Kidney (tissue), 14 donors: ENCODE data around the gene DDX39A. TPM values are rescaled to one million over a fixed set of nuclear protein-coding genes. Genes with fewer than 3 reads are reported as not detected.

Experiments
- DNase-seq, 5 donors: peaks; one replicate each; pipeline ENCODE4 v3.0.0-alpha.2; 2013 to 2020
- FAIRE-seq: peaks from 2 replicates; lab custom pipeline; 2012; peaks lifted over from hg19 to GRCh38; lab: Jason Lieb, UNC
- H3K27ac ChIP-seq, 2 donors: one replicate each; pipeline ENCODE4 v1.7.0; 2013; ENCODE audit warnings: low read depth in 2 of 2, low read length in 2 of 2, inconsistent platforms in 1 of 2
- H3K27me3 ChIP-seq: one replicate; pipeline ENCODE4 v1.7.1; 2013; ENCODE audit warnings: low read length, inconsistent platforms; ENCODE audit not compliant: control insufficient read depth, insufficient read depth
- H3K36me3 ChIP-seq, 3 donors: one replicate each; pipeline versions ENCODE4 v1.7.0 to v1.7.1; 2013; ENCODE audit warnings: low read length in 3 of 3, control low read depth in 1 of 3, inconsistent platforms in 1 of 3; ENCODE audit not compliant: insufficient read depth in 3 of 3, control insufficient read depth in 2 of 3
- H3K4me1 ChIP-seq, 3 donors: one replicate each; pipeline versions ENCODE4 v1.7.0 to v1.7.1; 2013; ENCODE audit warnings: low read length in 3 of 3, inconsistent platforms in 1 of 3, low read depth in 1 of 3; ENCODE audit not compliant: control insufficient read depth in 2 of 3, insufficient read depth in 2 of 3
- H3K4me3 ChIP-seq, 3 donors: one replicate each; pipeline versions ENCODE4 v1.7.0 to v1.8.1; 2013; ENCODE audit warnings: low read length in 3 of 3, control low read depth in 1 of 3, inconsistent platforms in 1 of 3
- H3K9ac ChIP-seq, 3 donors: one replicate each; pipeline versions ENCODE4 v1.7.0 to v1.7.1; 2013; ENCODE audit warnings: low read length in 3 of 3, control low read depth in 1 of 3, inconsistent platforms in 1 of 3
- H3K9me3 ChIP-seq, 3 donors: one replicate each; pipeline versions ENCODE4 v1.7.0 to v1.7.1; 2013; ENCODE audit warnings: low read length in 3 of 3, control low read depth in 1 of 3, inconsistent platforms in 1 of 3; ENCODE audit not compliant: control insufficient read depth in 2 of 3, insufficient read depth in 1 of 3
- CTCF ChIP-seq: IDR thresholded peaks from 3 replicates; pipeline ENCODE4 v1.5.1; 2012; ENCODE audit warnings: mild to moderate bottlenecking, moderate library complexity, borderline replicate concordance; ENCODE audit not compliant: insufficient read depth; ENCODE audit errors: extremely low read depth
- intact Hi-C: fragments of 100-400 bp; cut with DNase I; formaldehyde crosslinking; loops from one replicate; pipeline ENCODE4 v1.11.1; 2022
- polyA plus RNA-seq: library from polyadenylated mRNA; stranded (reverse); fragments of 350-450 nt; fragmentation: Illumina TruSeq; extraction: RNeasy Lipid Tissue Mini Kit (QIAGEN cat#74804); gene quantifications from one replicate; pipeline ENCODE4 v1.2.3, GENCODE V29; 2014; ENCODE audit warnings: low read depth, low replicate concordance; ENCODE audit not compliant: insufficient read depth
- total RNA-seq: library from RNA; stranded (reverse); fragmentation: NEBNext Ultra II Directional; extraction: Animal tissue kit (Norgen Biotek cat#: 25700); gene quantifications from one replicate; pipeline ENCODE4 v1.2.1, GENCODE V29; 2021
- donor health status: control.
- donor health status: control.
- donor health status: control.
- donor health status: control.
- donor health status: control.
- donor health status: DM: yes; HTN: yes; CAD: no.
- donor health status: Normal renal cell carcinoma (clear cell type).

The DDX39A gene
- total and polyA plus RNA-seq, 2 donors from 2014 or later = 35.6 to 53.8 TPM

DNA sequence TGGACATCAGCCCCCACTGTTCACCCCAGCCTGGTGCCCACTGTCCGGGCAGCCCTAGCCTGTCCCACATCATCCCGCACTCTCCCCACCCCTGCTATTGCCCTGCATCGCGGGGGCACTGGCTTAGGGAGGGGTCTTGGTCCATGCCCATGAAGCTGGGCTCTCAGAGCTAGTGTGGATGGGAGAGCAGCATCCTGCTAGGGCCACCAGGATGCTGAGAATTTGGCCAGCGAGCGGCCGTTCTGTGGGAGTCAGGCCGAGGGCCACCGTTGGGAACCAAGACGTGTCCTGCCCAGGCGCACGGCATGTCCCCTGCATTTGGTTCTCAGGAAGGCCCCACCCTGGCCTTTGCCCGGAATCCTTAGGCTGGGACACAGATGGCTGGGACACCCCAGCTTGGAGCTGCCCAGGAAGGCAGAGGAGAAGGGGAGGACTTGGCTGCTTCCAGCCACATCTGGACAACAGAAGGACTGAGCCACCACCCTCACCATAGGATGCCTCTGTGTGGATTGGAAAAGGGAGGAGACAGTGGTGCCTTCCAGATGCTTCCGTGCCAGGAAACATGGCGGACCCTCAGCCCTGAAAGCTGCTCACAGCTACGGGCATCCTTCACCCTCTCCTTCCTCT lies 23.3 kb downstream of the DDX39A start:
- intact Hi-C loops = no loop called here
- Histone ChIP-seq H3K9ac (no peak overlapping the region), H3K9me3 (no peaks in the 10 kb centered on the region), H3K36me3 (peaks cover 0 to 7% (median 0%) of the 10 kb centered on the region in 3 donors), H3K4me3 (no peak overlapping the region), H3K27ac (no peak overlapping the region), H3K27me3 (no peaks in the 10 kb centered on the region), H3K4me1 (no peaks in the 10 kb centered on the region)
- TF ChIP-seq CTCF = no peak
- FAIRE-seq = no peak
- peak in 1 of 5 donors; percentile 33 for DNase-seq

GRCh38 chr19:14395262-14395661 lies 23.9 kb downstream of the DDX39A start:
- intact Hi-C loops = no loop called here
- no peaks in the 10 kb centered on the region for H3K4me1 ChIP-seq
- DNase-seq (no peak), FAIRE-seq (no peak)
- no peak overlapping the region for H3K4me3 ChIP-seq
- peaks cover 0 to 7% (median 0%) of the 10 kb centered on the region in 3 donors for H3K36me3 ChIP-seq
- no peaks in the 10 kb centered on the region for H3K27me3 ChIP-seq
- H3K9me3 ChIP-seq = no peaks in the 10 kb centered on the region
- no peak overlapping the region for H3K27ac ChIP-seq
- no peak overlapping the region for H3K9ac ChIP-seq
- TF ChIP-seq CTCF = no peak

DNA sequence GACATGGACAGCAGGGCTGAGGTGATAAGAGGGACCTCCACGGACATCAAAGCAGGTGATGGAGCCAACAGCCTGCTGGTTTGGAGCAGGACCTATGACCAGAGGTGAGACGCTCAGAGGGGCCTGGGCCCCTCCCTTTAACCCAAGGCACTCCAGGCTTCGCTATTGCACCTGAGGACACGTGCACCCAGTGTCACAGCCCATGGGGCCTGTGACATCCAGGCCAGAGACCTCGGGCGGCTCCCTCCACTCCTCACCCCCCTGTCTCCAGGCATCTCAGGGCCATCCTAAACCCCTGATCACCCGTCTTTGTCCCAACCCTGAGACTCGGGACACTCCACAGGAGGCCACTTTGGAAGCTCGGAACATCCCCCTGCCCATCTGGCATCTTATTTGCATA lies 25.0 kb downstream of the DDX39A start:
- FAIRE-seq (no peak), DNase-seq (no peak)
- Histone ChIP-seq H3K36me3 (peaks cover 0 to 7% (median 0%) of the 10 kb centered on the region in 3 donors), H3K9me3 (no peaks in the 10 kb centered on the region), H3K4me1 (no peaks in the 10 kb centered on the region), H3K9ac (no peak overlapping the region), H3K27ac (no peak overlapping the region), H3K4me3 (no peak overlapping the region), H3K27me3 (no peaks in the 10 kb centered on the region)
- no peak for TF ChIP-seq CTCF
- intact Hi-C loops = no loop called here

GRCh38 chr19:14393329-14393728 lies 25.8 kb downstream of the DDX39A start:
- Histone ChIP-seq H3K4me1 (no peaks in the 10 kb centered on the region), H3K9me3 (no peaks in the 10 kb centered on the region), H3K36me3 (peaks cover 0 to 7% (median 0%) of the 10 kb centered on the region in 3 donors), H3K4me3 (no peak overlapping the region), H3K27ac (no peak overlapping the region), H3K9ac (no peak overlapping the region), H3K27me3 (no peaks in the 10 kb centered on the region)
- intact Hi-C loops = no loop called here
- no peak for DNase-seq
- no peak for FAIRE-seq
- no peak for TF ChIP-seq CTCF
